CD14-positive monocyte (primary cell): ENCODE measurements around the gene NLRP4. TPM values are rescaled to one million over a fixed set of nuclear protein-coding genes. Genes with fewer than 3 reads are reported as not detected.

Experiments
- DNase-seq, 3 donors: peaks; one replicate each; pipeline ENCODE4 v3.0.0-alpha.2; 2011 to 2022
- H2AFZ ChIP-seq: 2 replicates; pipeline ENCODE4 v1.6.0; 2012; ENCODE audit warnings: mild to moderate bottlenecking, low read depth, low read length, inconsistent platforms; ENCODE audit not compliant: insufficient read depth, poor library complexity, severe bottlenecking
- H3K27ac ChIP-seq, 2 donors: 1 replicate in 1 of 2; 2 replicates in 1 of 2; pipeline ENCODE4 v1.5.1; 2012 to 2013; ENCODE audit warnings: low read length in 2 of 2, control low read depth in 1 of 2, inconsistent platforms in 1 of 2, low read depth in 1 of 2, mild to moderate bottlenecking in 1 of 2
- H3K27me3 ChIP-seq, 2 donors: one replicate each; pipeline versions ENCODE4 v1.6.0 to v1.6.1; 2011 to 2013; ENCODE audit warnings: low read length in 2 of 2; ENCODE audit not compliant: control insufficient read depth in 2 of 2, insufficient read depth in 2 of 2
- H3K36me3 ChIP-seq, 2 donors: replicated peaks in 1 of 2; 1 replicate in 1 of 2; 2 replicates in 1 of 2; pipeline versions ENCODE4 v1.5.1 to v1.6.1; 2012 to 2013; ENCODE audit warnings: low read length in 2 of 2, control low read depth in 1 of 2, inconsistent platforms in 1 of 2, mild to moderate bottlenecking in 1 of 2; ENCODE audit not compliant: insufficient read depth in 2 of 2, control insufficient read depth in 1 of 2
- H3K4me1 ChIP-seq, 2 donors: 1 replicate in 1 of 2; 2 replicates in 1 of 2; pipeline versions ENCODE4 v1.5.1 to v1.6.1; 2012 to 2013; ENCODE audit warnings: low read length in 2 of 2, control low read depth in 1 of 2, inconsistent platforms in 1 of 2, mild to moderate bottlenecking in 1 of 2, moderate library complexity in 1 of 2; ENCODE audit not compliant: insufficient read depth in 2 of 2, control insufficient read depth in 1 of 2
- H3K4me2 ChIP-seq: replicated peaks from 2 replicates; pipeline ENCODE3; 2012; ENCODE audit warnings: low read length, moderate library complexity, mild to moderate bottlenecking; ENCODE audit not compliant: poor library complexity, severe bottlenecking; ENCODE audit errors: extremely low read depth
- H3K4me3 ChIP-seq, 3 experiments: fragments of 200-600 bp in 1 of 3; sonication (generic) in 1 of 3; replicated peaks in 1 of 3; 1 replicate in 2 of 3; 2 replicates in 1 of 3; pipeline ENCODE4 v1.5.1; 2011 to 2013; ENCODE audit warnings: low read length in 3 of 3, mild to moderate bottlenecking in 3 of 3, control low read depth in 2 of 3, low read depth in 2 of 3, inconsistent platforms in 1 of 3, moderate library complexity in 1 of 3
- H3K79me2 ChIP-seq: 2 replicates; pipeline ENCODE4 v1.6.0; 2012; ENCODE audit warnings: mild to moderate bottlenecking, control low read depth, inconsistent platforms, low read length, moderate library complexity; ENCODE audit not compliant: insufficient read depth
- H3K9ac ChIP-seq: 2 replicates; pipeline ENCODE4 v1.6.0; 2017; ENCODE audit warnings: low read length, mild to moderate bottlenecking; ENCODE audit not compliant: insufficient read depth, poor library complexity, severe bottlenecking
- H3K9me3 ChIP-seq, 2 donors: replicated peaks in 1 of 2; 1 replicate in 1 of 2; 2 replicates in 1 of 2; pipeline versions ENCODE4 v1.5.1 to v1.6.1; 2012 to 2013; ENCODE audit warnings: low read length in 2 of 2, control low read depth in 1 of 2; ENCODE audit not compliant: control insufficient read depth in 1 of 2, insufficient read depth in 1 of 2
- H4K20me1 ChIP-seq: 2 replicates; pipeline ENCODE4 v1.6.0; 2012; ENCODE audit warnings: mild to moderate bottlenecking, low read length, control low read depth, moderate library complexity; ENCODE audit not compliant: insufficient read depth
- H3K27ac Mint-ChIP-seq, 7 donors: one replicate each; pipeline ENCODE4 v1.8.0; 2020; ENCODE audit warnings: mild to moderate bottlenecking in 7 of 7, mixed read lengths in 7 of 7, moderate library complexity in 6 of 7, inconsistent platforms in 2 of 7
- H3K27me3 Mint-ChIP-seq, 3 donors: one replicate each; pipeline ENCODE4 v1.8.0; 2021 to 2022; ENCODE audit warnings: low read depth in 3 of 3, mild to moderate bottlenecking in 3 of 3, mixed read lengths in 3 of 3, moderate library complexity in 3 of 3, inconsistent platforms in 1 of 3
- H3K36me3 Mint-ChIP-seq, 2 donors: one replicate each; pipeline ENCODE4 v1.8.0; 2020; ENCODE audit warnings: mixed read lengths in 2 of 2, inconsistent platforms in 1 of 2, mild to moderate bottlenecking in 1 of 2
- H3K4me1 Mint-ChIP-seq: one replicate; pipeline ENCODE4 v1.8.0; 2020; ENCODE audit warnings: mild to moderate bottlenecking, mixed read lengths
- H3K4me3 Mint-ChIP-seq, 2 donors: one replicate each; pipeline ENCODE4 v1.8.0; 2020; ENCODE audit warnings: mild to moderate bottlenecking in 2 of 2, mixed read lengths in 2 of 2, moderate library complexity in 1 of 2
- H3K9me3 Mint-ChIP-seq, 7 donors: one replicate each; pipeline ENCODE4 v1.8.0; 2020 to 2022; ENCODE audit warnings: mixed read lengths in 7 of 7, mild to moderate bottlenecking in 6 of 7, moderate library complexity in 6 of 7, inconsistent platforms in 2 of 7
- WGBS: methylation state at CpG from one replicate; pipeline ENCODE4 v1.1.5; 2013; ENCODE audit warnings: missing lambda C conversion rate; ENCODE audit not compliant: insufficient coverage; 5-methylcytosine and 5-hydroxymethylcytosine counted together
- intact Hi-C, 2 donors: fragments of 100-400 bp; cut with micrococcal nuclease; formaldehyde crosslinking; loops; one replicate each; pipeline versions ENCODE4 v1.15.0 to v1.15.1; 2023
- polyA plus RNA-seq, 3 donors: library from polyadenylated mRNA; depleted of rRNA in 1 of 3; unstranded in 2 of 3; stranded (reverse) in 1 of 3; fragments of 300-500 nt in 2 of 3; fragments of >200 nt in 1 of 3; fragmentation: Illumina TruSeq in 2 of 3; gene quantifications; 1 replicate in 2 of 3; 2 replicates in 1 of 3; pipeline ENCODE4 v1.2.3, GENCODE V29; 2012 to 2021
- TF ChIP-seq, protein P1 (sequence below): fragments of 200-600 bp; IDR thresholded peaks from one replicate; pipeline ENCODE4 v1.8.0; 2022; ENCODE audit warnings: antibody characterized with exemption, mild to moderate bottlenecking

The NLRP4 gene
- polyA plus RNA-seq, 3 donors = not detected

DNA sequence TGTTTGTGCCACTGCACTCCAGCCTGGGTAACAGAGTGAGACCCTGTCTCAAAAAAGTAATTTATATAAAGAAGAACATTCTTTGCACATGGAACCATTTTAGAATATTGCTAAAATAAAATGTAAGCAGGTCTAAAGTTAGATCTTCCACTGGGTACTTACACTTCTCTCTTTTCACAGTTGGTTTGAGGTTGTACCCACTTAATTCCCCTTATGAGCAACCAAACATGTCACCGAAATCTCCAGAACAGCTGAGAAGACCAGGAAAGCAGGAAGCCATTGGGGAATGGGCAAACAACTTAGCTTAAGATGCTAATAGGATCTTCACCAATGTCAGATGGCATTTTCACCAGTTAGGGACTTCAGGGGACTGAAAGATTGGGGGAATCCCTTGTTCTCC lies 18.8 kb downstream of the NLRP4 start:
- Mint-ChIP-seq H3K27ac (no peak overlapping the region), H3K4me3 (no peak overlapping the region), H3K36me3 (no peaks in the 10 kb centered on the region), H3K27me3 (no peaks in the 10 kb centered on the region), H3K4me1 (no peaks in the 10 kb centered on the region), H3K9me3 (peaks cover 21 to 75% (median 54%) of the 10 kb centered on the region in 7 donors)
- intact Hi-C loops = no loop called here
- peaks cover 50 to 74% of the 10 kb centered on the region in 2 donors for H3K9me3 ChIP-seq
- no peak overlapping the region for H2AFZ ChIP-seq
- H3K9ac ChIP-seq = no peak overlapping the region
- no peaks in the 10 kb centered on the region for H4K20me1 ChIP-seq
- WGBS = 100% methylated on average over 1 of the region's 1 CpG
- H3K4me2 ChIP-seq = no peak overlapping the region
- no peaks in the 10 kb centered on the region for H3K27me3 ChIP-seq
- TF ChIP-seq, protein P1, sequence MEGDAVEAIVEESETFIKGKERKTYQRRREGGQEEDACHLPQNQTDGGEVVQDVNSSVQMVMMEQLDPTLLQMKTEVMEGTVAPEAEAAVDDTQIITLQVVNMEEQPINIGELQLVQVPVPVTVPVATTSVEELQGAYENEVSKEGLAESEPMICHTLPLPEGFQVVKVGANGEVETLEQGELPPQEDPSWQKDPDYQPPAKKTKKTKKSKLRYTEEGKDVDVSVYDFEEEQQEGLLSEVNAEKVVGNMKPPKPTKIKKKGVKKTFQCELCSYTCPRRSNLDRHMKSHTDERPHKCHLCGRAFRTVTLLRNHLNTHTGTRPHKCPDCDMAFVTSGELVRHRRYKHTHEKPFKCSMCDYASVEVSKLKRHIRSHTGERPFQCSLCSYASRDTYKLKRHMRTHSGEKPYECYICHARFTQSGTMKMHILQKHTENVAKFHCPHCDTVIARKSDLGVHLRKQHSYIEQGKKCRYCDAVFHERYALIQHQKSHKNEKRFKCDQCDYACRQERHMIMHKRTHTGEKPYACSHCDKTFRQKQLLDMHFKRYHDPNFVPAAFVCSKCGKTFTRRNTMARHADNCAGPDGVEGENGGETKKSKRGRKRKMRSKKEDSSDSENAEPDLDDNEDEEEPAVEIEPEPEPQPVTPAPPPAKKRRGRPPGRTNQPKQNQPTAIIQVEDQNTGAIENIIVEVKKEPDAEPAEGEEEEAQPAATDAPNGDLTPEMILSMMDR = no peak
- no peak for DNase-seq
- H3K4me1 ChIP-seq = no peaks in the 10 kb centered on the region
- H3K36me3 ChIP-seq = no peaks in the 10 kb centered on the region
- no peak overlapping the region for H3K4me3 ChIP-seq
- no peaks in the 10 kb centered on the region for H3K79me2 ChIP-seq
- H3K27ac ChIP-seq = no peak overlapping the region

DNA sequence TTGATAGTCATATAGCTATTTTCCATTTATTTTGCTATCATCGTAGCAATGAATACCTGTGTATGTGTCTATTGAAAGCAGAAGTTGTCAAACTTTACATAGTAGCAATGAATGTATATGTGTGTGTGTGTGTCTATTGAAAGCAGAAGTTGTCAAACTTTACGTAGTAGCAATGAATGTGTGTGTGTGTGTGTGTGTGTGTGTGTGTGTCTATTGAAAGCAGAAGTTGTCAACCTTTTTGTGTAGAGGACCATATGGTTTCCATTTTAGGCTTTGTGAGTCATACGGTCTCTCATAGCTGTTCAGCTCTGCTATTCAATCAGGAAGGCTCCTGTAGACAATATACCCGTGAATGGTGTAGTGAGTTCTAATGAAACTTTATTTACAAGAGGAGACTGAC lies 20.8 kb downstream of the NLRP4 start:
- H3K36me3 ChIP-seq = no peaks in the 10 kb centered on the region
- Mint-ChIP-seq H3K4me3 (no peak overlapping the region), H3K9me3 (peaks cover 26 to 81% (median 65%) of the 10 kb centered on the region in 7 donors), H3K4me1 (no peaks in the 10 kb centered on the region), H3K36me3 (no peaks in the 10 kb centered on the region), H3K27me3 (no peaks in the 10 kb centered on the region), H3K27ac (no peak overlapping the region)
- intact Hi-C loops = no loop called here
- H4K20me1 ChIP-seq = no peaks in the 10 kb centered on the region
- H3K79me2 ChIP-seq = no peaks in the 10 kb centered on the region
- peaks cover 58 to 85% of the 10 kb centered on the region in 2 donors for H3K9me3 ChIP-seq
- H3K4me3 ChIP-seq = no peak overlapping the region
- no peak overlapping the region for H3K27ac ChIP-seq
- H3K4me1 ChIP-seq = no peaks in the 10 kb centered on the region
- no peak overlapping the region for H3K4me2 ChIP-seq
- H2AFZ ChIP-seq = no peak overlapping the region
- H3K27me3 ChIP-seq = no peaks in the 10 kb centered on the region
- 36% methylated on average over 2 of the region's 4 CpGs for WGBS
- DNase-seq = peak in 1 of 3 donors; percentile 30
- no peak overlapping the region for H3K9ac ChIP-seq
- TF ChIP-seq, protein P1 = no peak
